Pulmonary artery endothelial cell (primary cell): Measurements from ENCODE around the gene SLC35A2. TPM values are rescaled to one million over a fixed set of nuclear protein-coding genes. Genes with fewer than 3 reads are reported as not detected.

Experiments
- DNase-seq: peaks from one replicate; pipeline ENCODE4 v3.0.0-alpha.2; 2011; ENCODE audit warnings: low read depth, low spot score
- total RNA-seq: library from RNA; depleted of rRNA; stranded (reverse); fragments of >200 nt; gene quantifications from 2 replicates; pipeline ENCODE4 v1.2.3, GENCODE V29; 2014

Gene SLC35A2
- total RNA-seq, 1 donor from 2014 or later = 11.6 TPM

DNA sequence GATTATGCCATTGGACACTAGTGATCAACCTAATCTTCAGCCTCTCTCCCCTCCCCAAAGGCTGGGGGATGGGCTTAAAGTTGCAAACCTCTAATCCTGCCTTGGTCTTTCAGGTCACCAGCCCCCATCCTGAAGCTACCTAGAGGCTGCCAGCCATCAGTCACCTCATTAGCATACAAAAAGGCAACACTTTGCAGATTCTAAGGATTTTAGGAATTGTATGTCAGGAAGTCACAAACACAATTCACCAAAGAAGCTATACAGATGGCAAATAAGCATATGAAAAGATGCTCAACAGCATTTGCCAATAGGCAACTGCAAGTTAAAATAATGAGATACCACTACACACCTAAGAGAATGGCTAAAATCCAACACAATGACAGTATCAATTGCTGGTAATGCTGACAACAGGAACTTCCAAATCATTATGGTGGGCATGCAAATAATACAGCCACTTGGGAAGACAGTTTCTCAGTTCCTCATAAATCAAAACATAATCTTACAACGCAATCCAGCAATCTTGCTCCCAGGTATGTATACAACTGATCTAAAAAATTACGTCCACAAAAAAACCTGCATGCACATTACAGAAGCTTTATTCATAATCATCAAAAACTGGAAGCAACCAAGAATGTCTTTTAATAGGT is 16.4 kb upstream of the SLC35A2 start:
- DNase-seq = no peak

GRCh38 chrX:48927123-48927522 is 15.7 kb upstream of the SLC35A2 start:
- no peak for DNase-seq

DNA sequence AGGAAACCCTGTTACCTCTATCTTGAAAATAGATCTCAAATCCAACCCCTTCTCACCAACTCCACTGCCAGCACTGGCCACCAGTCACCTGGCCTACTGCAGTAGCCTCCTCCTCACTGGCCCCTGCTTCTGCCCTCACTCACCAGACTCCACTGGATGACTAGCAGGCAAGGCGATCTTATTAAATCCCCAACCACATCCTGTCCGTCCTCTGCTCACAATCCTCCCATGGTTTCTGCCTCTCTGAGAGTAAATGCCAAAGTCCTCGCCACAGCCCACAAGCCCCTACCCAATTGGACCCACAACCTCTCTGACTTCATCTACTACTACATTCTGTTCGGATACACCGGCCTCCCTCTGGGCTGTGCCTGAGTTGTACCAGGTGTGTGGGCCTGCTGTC is 12.8 kb upstream of the SLC35A2 start:
- DNase-seq = no peak

DNA sequence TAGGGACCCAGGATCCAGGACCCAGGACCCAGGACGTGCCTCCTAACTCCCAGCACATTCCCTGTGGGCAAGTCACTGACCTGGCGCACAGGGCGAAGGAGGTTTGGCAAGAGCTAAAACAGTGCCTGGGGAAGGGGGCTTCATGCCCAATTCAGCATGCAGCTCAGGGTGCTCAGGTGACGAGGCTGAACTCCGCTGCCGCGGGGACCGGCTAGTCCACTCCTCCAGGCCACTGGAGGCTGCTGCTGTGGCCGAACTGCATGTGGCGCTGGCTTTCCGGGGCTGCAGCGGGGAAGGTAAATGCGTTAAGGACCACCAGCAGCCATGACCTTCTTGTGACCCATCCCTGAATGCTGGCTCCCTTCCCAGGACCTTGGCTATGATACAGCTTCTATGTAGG is 12.3 kb upstream of the SLC35A2 start:
- no peak for DNase-seq

GRCh38 chrX:48920718-48921104 is 9.3 kb upstream of the SLC35A2 start:
- no peak for DNase-seq

DNA sequence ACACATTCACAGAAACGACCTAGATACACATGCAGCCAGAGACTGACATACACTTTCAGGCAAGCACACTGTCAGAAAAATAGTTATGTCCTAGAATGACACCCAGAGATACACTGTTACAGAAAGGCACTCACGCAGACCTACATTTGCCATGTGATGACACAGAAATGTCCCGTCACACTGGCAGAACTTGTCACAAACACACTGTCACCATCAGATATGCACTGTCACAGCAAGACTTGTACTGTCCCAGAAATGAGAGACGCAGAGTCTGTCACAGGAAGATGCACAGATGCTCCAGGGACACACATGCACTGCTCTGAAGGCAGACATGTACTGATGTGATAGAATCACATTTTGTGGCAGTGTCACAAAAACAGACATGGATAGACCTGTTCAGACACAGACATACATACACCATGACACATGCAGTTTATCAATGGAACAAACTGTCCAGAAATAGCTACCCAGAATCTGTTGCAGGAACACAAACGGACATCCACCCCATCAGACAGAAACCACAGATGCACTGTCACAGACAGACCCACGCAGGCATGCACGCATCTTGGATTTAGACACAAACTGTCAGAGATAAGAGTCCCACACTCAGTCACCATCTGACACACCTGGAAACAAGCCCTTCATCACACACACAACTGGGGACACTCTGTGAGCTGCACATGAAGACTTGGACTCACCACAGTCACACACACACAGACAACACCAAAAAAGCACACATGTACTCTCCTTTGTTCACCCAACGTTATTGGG is 8.7 kb upstream of the SLC35A2 start:
- DNase-seq = no peak

GRCh38 chrX:48919360-48919841 is 8.0 kb upstream of the SLC35A2 start:
- DNase-seq = no peak

DNA sequence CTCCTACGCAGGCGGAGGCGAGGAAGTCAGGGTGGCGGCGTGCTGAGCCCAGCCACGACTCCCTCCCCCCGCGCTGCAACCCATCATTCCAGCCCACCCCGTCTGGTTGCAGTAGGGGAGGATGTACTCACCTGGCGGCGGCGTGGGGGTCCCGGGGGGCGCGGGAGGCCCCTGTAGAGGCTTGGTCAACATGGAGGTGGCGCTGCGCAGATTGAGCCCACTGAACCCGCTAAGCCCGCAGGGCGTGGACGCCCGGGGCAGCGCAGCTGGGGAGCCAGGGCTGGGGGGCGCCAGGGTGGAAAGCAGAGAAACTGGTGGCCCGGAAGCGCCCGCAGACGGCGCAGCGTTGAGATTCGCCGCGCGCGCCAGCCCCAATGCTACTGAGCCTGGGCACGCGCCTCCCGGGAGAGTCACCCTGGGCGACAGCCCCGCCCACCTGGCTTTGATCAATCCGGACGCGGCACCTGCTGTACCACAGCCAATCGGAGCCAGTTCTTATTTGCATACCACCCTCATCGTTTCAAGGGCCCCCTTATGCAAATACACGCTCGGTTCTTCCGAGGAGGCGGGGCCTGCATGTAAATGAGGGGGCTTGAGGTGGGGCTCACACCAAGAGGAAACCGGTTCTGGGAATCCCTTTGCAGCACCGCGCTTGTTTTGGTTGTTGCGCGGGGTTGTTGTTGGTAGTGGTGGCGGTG is 7.3 kb upstream of the SLC35A2 start, which contains the start of gene PIM2:
PIM2 (minus strand) TSS at position 382 of the 698 bp plus-strand sequence; CDS start at position 192, 190 bp downstream.
- peak; percentile 49 for DNase-seq

DNA sequence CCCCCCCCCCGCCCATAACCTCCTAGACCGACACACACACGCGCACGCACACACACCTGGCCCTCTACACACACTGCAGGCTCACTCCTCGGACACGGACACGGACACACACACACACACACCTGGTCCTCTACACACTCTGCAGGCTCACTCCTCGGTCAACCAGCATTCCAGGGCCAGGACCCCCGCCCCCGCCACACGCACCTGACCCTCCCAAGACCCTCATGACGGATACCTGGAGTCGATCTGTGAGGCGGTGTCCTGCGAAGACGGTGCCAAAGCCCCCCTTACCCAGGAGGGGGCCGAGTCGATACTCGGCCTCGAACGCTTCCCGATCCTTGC is 6.8 kb upstream of the SLC35A2 start:
- DNase-seq = no peak

DNA sequence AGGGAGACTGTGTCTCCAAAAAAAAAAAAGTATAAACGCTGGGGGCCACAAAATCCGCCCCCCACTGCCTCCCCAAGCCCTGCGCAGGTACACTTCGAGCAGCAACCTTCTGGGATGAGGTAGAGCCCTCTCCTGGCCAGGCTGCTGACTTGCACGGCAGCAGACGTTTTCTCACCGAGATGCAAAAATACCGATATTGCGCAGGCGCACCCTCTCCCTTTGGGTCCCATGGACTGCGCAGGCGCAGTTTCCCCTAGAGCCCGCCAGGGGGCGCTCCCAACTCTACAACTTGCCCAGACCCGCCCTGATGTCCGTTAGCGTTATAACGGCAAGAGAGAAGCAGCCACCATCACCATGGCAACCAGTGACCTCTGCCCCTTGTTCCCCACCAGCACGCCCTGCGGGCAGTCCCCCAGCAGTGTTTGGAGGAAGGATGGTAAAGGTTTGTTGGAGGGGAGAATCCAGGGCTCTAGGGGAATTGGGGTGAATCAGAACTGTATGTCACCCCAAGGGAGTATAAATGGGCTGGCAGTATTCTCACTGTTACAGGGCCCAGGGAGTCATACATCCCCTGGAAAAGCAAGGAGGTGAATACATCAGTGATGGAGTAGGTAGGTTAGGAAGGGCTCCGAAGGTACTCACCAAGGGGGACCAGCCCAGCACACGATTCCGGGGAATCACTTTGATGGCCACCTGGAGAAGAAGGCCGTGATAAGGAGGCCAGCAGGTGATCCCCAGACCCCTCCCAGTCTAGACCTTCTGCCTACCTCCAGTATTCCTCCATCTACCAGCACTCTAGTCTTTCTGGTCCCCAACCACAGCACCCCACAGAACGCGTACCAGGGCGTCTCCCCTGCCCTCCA is 5.9 kb upstream of the SLC35A2 start:
- peak; percentile 59 for DNase-seq

GRCh38 chrX:48914593-48915493 is 3.4 kb upstream of the SLC35A2 start:
- DNase-seq = no peak

DNA sequence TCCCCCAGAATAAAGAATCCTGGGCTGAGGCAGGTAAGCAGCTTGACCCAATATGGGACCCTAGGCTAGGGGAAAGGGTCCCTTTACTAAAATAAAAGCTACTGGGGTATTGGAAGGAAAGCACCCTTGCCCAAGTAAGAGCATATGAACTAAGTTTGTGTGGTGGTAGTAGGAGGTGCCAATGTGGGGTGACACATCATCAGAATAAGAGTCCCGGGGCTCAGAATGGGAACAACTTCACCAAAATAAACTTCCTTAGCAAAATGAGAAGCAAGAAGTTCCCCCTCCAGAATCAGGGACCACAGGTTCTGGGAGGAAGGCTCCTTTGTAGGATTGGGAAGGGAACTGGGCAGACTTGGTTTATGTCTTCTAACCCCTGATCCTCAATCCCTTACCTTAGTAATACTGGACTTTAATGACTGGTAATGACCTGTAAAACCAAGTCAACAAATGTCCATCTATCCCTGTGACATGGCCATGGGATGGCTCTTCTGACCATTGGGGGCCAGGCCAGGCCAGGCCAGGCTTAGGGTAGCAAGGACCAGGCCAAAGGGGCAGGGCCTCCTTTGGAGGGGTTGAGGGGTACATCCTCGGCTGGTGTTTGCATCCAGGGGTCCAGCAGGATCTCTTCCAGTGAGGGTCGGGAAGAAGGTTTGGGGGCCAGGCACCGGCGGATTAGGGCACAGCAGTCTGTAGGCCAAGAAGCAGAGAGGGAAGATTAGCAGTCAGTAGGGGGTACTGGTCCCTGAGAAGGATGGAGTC is 2.3 kb upstream of the SLC35A2 start:
- DNase-seq = no peak

DNA sequence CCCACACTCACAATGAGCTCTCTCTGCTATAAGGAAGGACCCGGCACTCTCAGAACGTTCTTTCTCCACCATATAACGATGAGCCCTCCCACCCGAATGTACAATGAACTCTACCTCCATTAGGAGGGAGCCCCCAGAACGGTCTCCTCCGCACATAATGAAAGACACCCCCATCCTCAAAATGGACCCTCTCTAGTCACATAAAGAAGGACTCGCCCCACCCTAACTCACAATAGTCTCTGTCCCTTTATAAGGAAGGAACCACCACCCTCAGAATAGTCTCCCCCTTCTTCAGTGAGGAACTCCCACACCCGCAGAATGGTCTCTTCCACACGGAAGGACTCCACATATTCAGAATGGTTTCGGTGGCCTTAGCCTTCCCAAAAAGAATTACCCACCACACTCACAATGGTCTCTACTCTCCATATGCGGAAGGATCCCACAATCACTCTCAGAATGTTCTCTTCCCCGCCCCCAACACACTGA is 477 bp downstream of the SLC35A2 start:
- DNase-seq = no peak

GRCh38 chrX:48909703-48910294 is 1.6 kb downstream of the SLC35A2 start:
- no peak for DNase-seq

GRCh38 chrX:48908600-48908999 is 2.8 kb downstream of the SLC35A2 start:
- no peak for DNase-seq

- no peak for DNase-seq
Observed at GRCh38 chrX:48905090-48905790, 6.2 kb downstream of the SLC35A2 start.

DNA sequence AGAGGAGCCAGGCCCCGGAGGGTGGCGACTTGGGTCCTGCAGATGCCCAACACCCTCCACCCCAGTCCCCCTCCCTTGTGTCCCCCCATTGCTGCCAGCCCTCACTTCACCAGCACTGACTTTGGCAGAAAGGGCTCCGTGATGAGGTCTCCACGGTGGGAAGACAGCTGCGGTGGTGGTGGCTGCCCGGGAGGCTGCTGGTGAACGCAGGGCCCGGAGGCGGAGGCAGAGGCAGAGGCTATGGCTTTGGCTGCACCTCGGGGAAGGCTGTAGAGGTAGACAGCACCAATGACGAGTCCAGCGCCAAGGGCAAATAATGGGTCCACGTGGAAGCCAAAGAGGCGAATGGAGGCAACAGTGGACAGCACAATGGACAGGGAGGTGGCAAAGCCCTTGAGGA is 6.8 kb downstream of the SLC35A2 start:
- no peak for DNase-seq

- no peak for DNase-seq
Observed at GRCh38 chrX:48904180-48904579, 7.3 kb downstream of the SLC35A2 start.
